IMR-90 (cell line): ENCODE results near the gene PCNX4. TPM values are rescaled to one million over a fixed set of nuclear protein-coding genes. Genes with fewer than 3 reads are reported as not detected.

ENCODE experiments used
- ATAC-seq: fragments of 200-7000 bp; cut with Tn5 transposase; 2 replicates; pipeline ENCODE4 v1.9.1; 2020; ENCODE audit warnings: low read depth, mild to moderate bottlenecking, moderate library complexity
- BruUV-seq: library from RNA; stranded (reverse); fragments of 400-500 nt; replicated peaks from 2 replicates; lab custom pipeline; 2021; lab: Mats Ljungman, UMichigan
- CTCF ChIA-PET: fragments of 300-600 bp; formaldehyde crosslinking; extraction: SDS; loops from one replicate; lab custom pipeline; 2021; ENCODE audit warnings: antibody characterized with exemption; lab: Yijun Ruan, JAX
- POLR2A ChIA-PET: fragments of 300-600 bp; sonication (Branson Sonifier 250); formaldehyde crosslinking; loops from one replicate; lab custom pipeline; 2022; ENCODE audit warnings: antibody characterized with exemption; ENCODE audit not compliant: unreplicated experiment; lab: Charles Lee
- DNase-seq: peaks from one replicate; pipeline ENCODE4 v3.0.0; 2013
- H2AFZ ChIP-seq: replicated peaks from 2 replicates; pipeline ENCODE3; 2013; ENCODE audit warnings: low read length, mild to moderate bottlenecking; ENCODE audit not compliant: poor library complexity
- H2AK5ac ChIP-seq: 2 replicates; pipeline ENCODE4 v1.6.1; 2013; ENCODE audit warnings: low read depth, low read length, inconsistent platforms
- H2AK9ac ChIP-seq: replicated peaks from 2 replicates; pipeline ENCODE3; 2013; ENCODE audit warnings: mild to moderate bottlenecking, low read depth, low read length, moderate library complexity; ENCODE audit not compliant: poor library complexity
- H2BK120ac ChIP-seq: 2 replicates; pipeline ENCODE4 v1.6.1; 2013; ENCODE audit warnings: low read depth, low read length, inconsistent platforms
- H2BK15ac ChIP-seq: 3 replicates; pipeline ENCODE4 v1.6.1; 2013; ENCODE audit warnings: low read depth, low read length, inconsistent platforms
- H2BK20ac ChIP-seq: 2 replicates; pipeline ENCODE4 v1.6.1; 2013; ENCODE audit warnings: low read depth, mild to moderate bottlenecking, inconsistent platforms, low read length, moderate library complexity
- H2BK5ac ChIP-seq: 2 replicates; pipeline ENCODE4 v1.6.1; 2013; ENCODE audit warnings: mild to moderate bottlenecking, low read depth, low read length, inconsistent platforms; ENCODE audit not compliant: poor library complexity, severe bottlenecking
- H3K14ac ChIP-seq: replicated peaks from 2 replicates; pipeline ENCODE4 v1.6.1; 2013; ENCODE audit warnings: low read depth, low read length, inconsistent platforms
- H3K18ac ChIP-seq: 2 replicates; pipeline ENCODE4 v1.6.1; 2013; ENCODE audit warnings: low read depth, low read length, control low read depth
- H3K23ac ChIP-seq: 2 replicates; pipeline ENCODE4 v1.6.1; 2013; ENCODE audit warnings: low read depth, low read length, inconsistent platforms
- H3K27ac ChIP-seq: 2 replicates; pipeline ENCODE4 v1.5.1; 2013; ENCODE audit warnings: mild to moderate bottlenecking, control low read depth, low read length; ENCODE audit not compliant: insufficient read depth
- H3K27me3 ChIP-seq: 2 replicates; pipeline ENCODE4 v1.6.1; 2013; ENCODE audit warnings: low read length; ENCODE audit not compliant: control insufficient read depth, insufficient read depth
- H3K36me3 ChIP-seq: 2 replicates; pipeline ENCODE4 v1.6.1; 2013; ENCODE audit warnings: low read length, mixed read lengths; ENCODE audit not compliant: control insufficient read depth, insufficient read depth
- H3K4ac ChIP-seq: 2 replicates; pipeline ENCODE4 v1.6.1; 2013; ENCODE audit warnings: low read depth, low read length, inconsistent platforms
- H3K4me1 ChIP-seq: 2 replicates; pipeline ENCODE4 v1.6.1; 2013; ENCODE audit warnings: low read length, mixed read lengths; ENCODE audit not compliant: control insufficient read depth, insufficient read depth
- H3K4me2 ChIP-seq: 2 replicates; pipeline ENCODE4 v1.6.1; 2013; ENCODE audit warnings: low read depth, mild to moderate bottlenecking, control low read depth, low read length, moderate library complexity
- H3K4me3 ChIP-seq: 2 replicates; pipeline ENCODE4 v1.5.1; 2013; ENCODE audit warnings: low read depth, mild to moderate bottlenecking, control low read depth, low read length, moderate library complexity; ENCODE audit not compliant: insufficient read depth
- H3K56ac ChIP-seq: 2 replicates; pipeline ENCODE4 v1.6.1; 2013; ENCODE audit warnings: low read length, inconsistent platforms; ENCODE audit not compliant: insufficient read depth; ENCODE audit errors: extremely low read depth
- H3K79me1 ChIP-seq, 2 experiments: 2 replicates each; pipeline ENCODE4 v1.6.1; 2013; ENCODE audit warnings: low read length in 2 of 2, inconsistent platforms in 1 of 2, low read depth in 1 of 2
- H3K9ac ChIP-seq: 2 replicates; pipeline ENCODE4 v1.6.1; 2013; ENCODE audit warnings: low read depth, low read length, control low read depth
- H3K9me1 ChIP-seq: 2 replicates; pipeline ENCODE4 v1.6.1; 2013; ENCODE audit warnings: low read length, inconsistent platforms; ENCODE audit not compliant: insufficient read depth
- H3K9me3 ChIP-seq: 2 replicates; pipeline ENCODE4 v1.6.1; 2013; ENCODE audit warnings: low read length; ENCODE audit not compliant: control insufficient read depth, insufficient read depth
- H4K20me1 ChIP-seq: 2 replicates; pipeline ENCODE4 v1.6.1; 2013; ENCODE audit warnings: low read length, inconsistent platforms; ENCODE audit not compliant: insufficient read depth
- H4K5ac ChIP-seq: 2 replicates; pipeline ENCODE4 v1.6.1; 2013; ENCODE audit warnings: mild to moderate bottlenecking, low read depth, low read length, control low read depth
- H4K8ac ChIP-seq, 2 experiments: 2 replicates each; pipeline ENCODE4 v1.6.1; 2013; ENCODE audit warnings: low read depth in 2 of 2, low read length in 2 of 2, control low read depth in 1 of 2, inconsistent platforms in 1 of 2
- H4K91ac ChIP-seq: 2 replicates; pipeline ENCODE4 v1.6.1; 2013; ENCODE audit warnings: low read depth, low read length, inconsistent platforms; ENCODE audit not compliant: insufficient read depth
- BHLHE40 ChIP-seq: fragments of 150-350 bp; IDR thresholded peaks from 2 replicates; pipeline ENCODE4 v1.6.1; 2016; ENCODE audit warnings: mild to moderate bottlenecking, low read depth, low read length
- CEBPB ChIP-seq: IDR thresholded peaks from 2 replicates; pipeline ENCODE4 v1.6.1; 2012; ENCODE audit warnings: low read depth, low read length, improper control_type of control experiment
- FOS ChIP-seq: fragments of 150-350 bp; IDR thresholded peaks from 2 replicates; pipeline ENCODE4 v1.6.1; 2016; ENCODE audit warnings: low read depth, low read length
- MAFK ChIP-seq: IDR thresholded peaks from 2 replicates; pipeline ENCODE4 v1.6.1; 2012; ENCODE audit warnings: low read depth, low read length, improper control_type of control experiment
- MAZ ChIP-seq: IDR thresholded peaks from 2 replicates; pipeline ENCODE4 v1.6.1; 2012; ENCODE audit warnings: low read depth, mild to moderate bottlenecking, low read length, improper control_type of control experiment, moderate library complexity, borderline replicate concordance
- MXI1 ChIP-seq: IDR thresholded peaks from 2 replicates; pipeline ENCODE4 v1.6.1; 2012; ENCODE audit warnings: low read depth, mild to moderate bottlenecking, low read length, moderate library complexity, borderline replicate concordance
- NFE2L2 ChIP-seq: fragments of 150-350 bp; IDR thresholded peaks from 2 replicates; pipeline ENCODE4 v1.6.1; 2016; ENCODE audit warnings: low read depth, mild to moderate bottlenecking, low read length
- POLR2A ChIP-seq: IDR thresholded peaks from 2 replicates; pipeline ENCODE4 v1.6.1; 2012; ENCODE audit warnings: mild to moderate bottlenecking, low read depth, low read length
- RCOR1 ChIP-seq: IDR thresholded peaks from 2 replicates; pipeline ENCODE4 v1.6.1; 2012; ENCODE audit warnings: mild to moderate bottlenecking, low read length, improper control_type of control experiment; ENCODE audit not compliant: insufficient replicate concordance
- SMC3 ChIP-seq: fragments of 150-350 bp; IDR thresholded peaks from 2 replicates; pipeline ENCODE4 v1.6.1; 2016; ENCODE audit warnings: low read depth, mild to moderate bottlenecking, antibody characterized with exemption, low read length, moderate library complexity
- USF2 ChIP-seq: fragments of 150-350 bp; IDR thresholded peaks from 2 replicates; pipeline ENCODE4 v1.6.1; 2017; ENCODE audit warnings: mild to moderate bottlenecking, antibody characterized with exemption, low read length, low read depth
- WGBS, 2 experiments: methylation state at CpG; one replicate each; pipeline versions ENCODE4 v1.1.5 to v1.1.7; 2013; ENCODE audit warnings: missing lambda C conversion rate in 2 of 2; ENCODE audit not compliant: insufficient read length in 1 of 2; ENCODE audit errors: extremely low coverage in 2 of 2; 5-methylcytosine and 5-hydroxymethylcytosine counted together
- dilution Hi-C: fragments of 300-500 bp; cut with HindIII; formaldehyde crosslinking; loops from one replicate; pipeline ENCODE4 v1.14.3; 2018; ENCODE audit warnings: low sequenced_read_pairs; ENCODE audit not compliant: unreplicated experiment
- in situ Hi-C: fragments of 300-500 bp; cut with MboI; formaldehyde crosslinking; loops from 3 replicates; pipeline ENCODE4 v1.14.3; 2019; ENCODE audit warnings: low sequenced_read_pairs, inconsistent platforms, mixed read lengths
- intact Hi-C: fragments of 100-400 bp; cut with micrococcal nuclease; formaldehyde crosslinking; loops from 2 replicates; pipeline ENCODE4 v1.10.0; 2022
- polyA plus RNA-seq, 3 experiments: library from polyadenylated mRNA; depleted of rRNA; stranded (reverse); fragments of >200 nt; gene quantifications; 2 replicates each; pipeline ENCODE4 v1.2.3, GENCODE V29; 2012; ENCODE audit warnings: low replicate concordance in 1 of 3
- total RNA-seq: library from RNA; depleted of rRNA; stranded (reverse); fragments of >200 nt; gene quantifications from 2 replicates; pipeline ENCODE4 v1.2.3, GENCODE V29; 2012
- TF ChIP-seq, protein P1 (sequence below): conservative IDR thresholded peaks from 2 replicates; pipeline ENCODE4 v1.5.1; 2012; ENCODE audit warnings: mild to moderate bottlenecking, low read depth, low read length, improper control_type of control experiment

PCNX4 gene
- total and polyA plus RNA-seq, 2 of the 4 experiments (the other 2 are of a cell fraction), result 55.4 to 128 TPM

GRCh38 chr14:60151715-60152114 is 60.0 kb downstream of the PCNX4 start:
- Histone ChIP-seq H2BK20ac (peak overlapping the region; percentile 16; the same call in 1 of the 2 replicates), H2BK120ac (peak overlapping the region; percentile 86; the same call in 1 of the 2 replicates), H3K9me3 (no peaks in the 10 kb centered on the region), H3K56ac (no peak overlapping the region), H3K9me1 (peaks cover 9% of the 10 kb centered on the region), H3K4me1 (peaks cover 5% of the 10 kb centered on the region), H3K27ac (no peak overlapping the region), H3K14ac (no peak overlapping the region), H3K27me3 (no peaks in the 10 kb centered on the region), H3K4ac (no peak overlapping the region), H3K79me1 (peaks cover 20 to 35% of the 10 kb centered on the region in 2 experiments), H3K18ac (no peak overlapping the region; the same call in 1 of the 2 replicates), H2AK5ac (no peak overlapping the region), H3K9ac (no peak overlapping the region), H3K4me2 (peak overlapping the region; percentile 23; the same call in 1 of the 2 replicates), H4K8ac (0 out of 4 replicates have a peak overlapping the region, but pooled peaks of 1 of the 2 experiments have one; percentile 80), H3K23ac (no peak overlapping the region), H4K91ac (no peak overlapping the region), H3K36me3 (peaks cover 19% of the 10 kb centered on the region), H2BK15ac (no peak overlapping the region), H2BK5ac (peak overlapping the region; percentile 92), H4K5ac (no peak overlapping the region), H4K20me1 (no peaks in the 10 kb centered on the region), H3K4me3 (no peak overlapping the region), H2AFZ (no peak overlapping the region), H2AK9ac (no peak overlapping the region)
- peak; percentile 94 for TF ChIP-seq USF2
- peak; percentile 60; the same call in 1 of the 2 replicates for TF ChIP-seq FOS
- TF ChIP-seq MAZ, result peak; percentile 64; the same call in 1 of the 2 replicates
- TF ChIP-seq POLR2A, result no peak
- TF ChIP-seq SMC3, result no peak
- TF ChIP-seq, protein P1, sequence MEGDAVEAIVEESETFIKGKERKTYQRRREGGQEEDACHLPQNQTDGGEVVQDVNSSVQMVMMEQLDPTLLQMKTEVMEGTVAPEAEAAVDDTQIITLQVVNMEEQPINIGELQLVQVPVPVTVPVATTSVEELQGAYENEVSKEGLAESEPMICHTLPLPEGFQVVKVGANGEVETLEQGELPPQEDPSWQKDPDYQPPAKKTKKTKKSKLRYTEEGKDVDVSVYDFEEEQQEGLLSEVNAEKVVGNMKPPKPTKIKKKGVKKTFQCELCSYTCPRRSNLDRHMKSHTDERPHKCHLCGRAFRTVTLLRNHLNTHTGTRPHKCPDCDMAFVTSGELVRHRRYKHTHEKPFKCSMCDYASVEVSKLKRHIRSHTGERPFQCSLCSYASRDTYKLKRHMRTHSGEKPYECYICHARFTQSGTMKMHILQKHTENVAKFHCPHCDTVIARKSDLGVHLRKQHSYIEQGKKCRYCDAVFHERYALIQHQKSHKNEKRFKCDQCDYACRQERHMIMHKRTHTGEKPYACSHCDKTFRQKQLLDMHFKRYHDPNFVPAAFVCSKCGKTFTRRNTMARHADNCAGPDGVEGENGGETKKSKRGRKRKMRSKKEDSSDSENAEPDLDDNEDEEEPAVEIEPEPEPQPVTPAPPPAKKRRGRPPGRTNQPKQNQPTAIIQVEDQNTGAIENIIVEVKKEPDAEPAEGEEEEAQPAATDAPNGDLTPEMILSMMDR, result no peak
- peak; percentile 66 for TF ChIP-seq NFE2L2
- 0 out of 2 replicates have a peak, but pooled peaks have one; percentile 12 for TF ChIP-seq MAFK
- TF ChIP-seq RCOR1, result peak; percentile 91
- 0 out of 2 replicates have a peak, but pooled peaks have one; percentile 18 for TF ChIP-seq BHLHE40
- TF ChIP-seq CEBPB, result peak; percentile 99
- TF ChIP-seq MXI1, result peak; percentile 82
- in situ Hi-C loops, result no loop called here
- ATAC-seq (peak; percentile 94), DNase-seq (peak; percentile 92)
- intact Hi-C loops, result loop anchor here (5.0 kb wide), 1 partner anchor 59 kb away; the partner anchor contains the start of gene PCNX4
- ChIA-PET CTCF (no interaction called here), POLR2A (interaction anchor here (0.7 kb wide), 2 partner anchors 79 to 429 kb away, joined by 3 read pairs; no protein-coding TSS in a partner anchor)
- dilution Hi-C loops, result no loop called here
- no CpG with 5 or more reads among the region's 3 CpGs for WGBS, 2 experiments
- no TSS peak for BruUV-seq
